Calu3 (cell line): ENCODE data around the gene AKR1E2. TPM values are rescaled to one million over a fixed set of nuclear protein-coding genes. Genes with fewer than 3 reads are reported as not detected.

ENCODE experiments used
- BruUV-seq: library from RNA; stranded (reverse); fragments of 400-500 nt; replicated peaks from 2 replicates; lab custom pipeline; 2021; lab: Mats Ljungman, UMichigan
- CTCF ChIA-PET: fragments of 300-600 bp; sonication (Branson Sonifier 250); formaldehyde crosslinking; loops from one replicate; lab custom pipeline; 2022; ENCODE audit warnings: antibody characterized with exemption; lab: Charles Lee
- DNase-seq: peaks from one replicate; pipeline ENCODE4 v3.0.0; 2022
- H3K27ac Mint-ChIP-seq: one replicate; pipeline ENCODE4 v1.8.0; 2022; ENCODE audit warnings: mixed read lengths; ENCODE audit not compliant: unreplicated experiment
- H3K27me3 Mint-ChIP-seq: one replicate; pipeline ENCODE4 v1.8.0; 2022; ENCODE audit warnings: mixed read lengths; ENCODE audit not compliant: unreplicated experiment
- H3K36me3 Mint-ChIP-seq: one replicate; pipeline ENCODE4 v1.8.0; 2022; ENCODE audit warnings: mild to moderate bottlenecking, moderate library complexity, mixed read lengths; ENCODE audit not compliant: insufficient read depth, unreplicated experiment
- H3K4me1 Mint-ChIP-seq: one replicate; pipeline ENCODE4 v1.8.0; 2022; ENCODE audit warnings: mild to moderate bottlenecking, low read depth, mixed read lengths; ENCODE audit not compliant: unreplicated experiment
- H3K4me3 Mint-ChIP-seq: one replicate; pipeline ENCODE4 v1.8.0; 2022; ENCODE audit warnings: mild to moderate bottlenecking, low read depth, moderate library complexity, mixed read lengths; ENCODE audit not compliant: unreplicated experiment
- H3K9me3 Mint-ChIP-seq: one replicate; pipeline ENCODE4 v1.8.0; 2022; ENCODE audit warnings: low read depth, mixed read lengths; ENCODE audit not compliant: unreplicated experiment
- CTCF ChIP-seq: fragments of 200-600 bp; IDR thresholded peaks from one replicate; pipeline ENCODE4 v1.8.0; 2022; ENCODE audit warnings: antibody characterized with exemption; ENCODE audit not compliant: unreplicated experiment
- intact Hi-C: fragments of 100-400 bp; cut with micrococcal nuclease; formaldehyde crosslinking; loops from one replicate; pipeline ENCODE4 v1.10.0; 2022; ENCODE audit not compliant: unreplicated experiment
- total RNA-seq: library from RNA; stranded (reverse); gene quantifications from 2 replicates; pipeline ENCODE4 v1.2.3, GENCODE V29; 2022

The AKR1E2 gene
- total RNA-seq, 1 experiment from 2014 or later, result 2.8 TPM

GRCh38 chr10:4887501-4887900 is 61.5 kb downstream of the AKR1E2 start:
- Mint-ChIP-seq H3K9me3 (peaks cover 3% of the 10 kb centered on the region), H3K36me3 (no peaks in the 10 kb centered on the region), H3K4me3 (no peak overlapping the region), H3K4me1 (peaks cover 5% of the 10 kb centered on the region), H3K27me3 (no peaks in the 10 kb centered on the region), H3K27ac (no peak overlapping the region)
- TF ChIP-seq CTCF, result no peak
- CTCF ChIA-PET, result no interaction called here
- BruUV-seq, result no TSS peak
- DNase-seq, result no peak
- intact Hi-C loops, result no loop called here

- no TSS peak for BruUV-seq
- Mint-ChIP-seq H3K27ac (no peak overlapping the region), H3K4me1 (peaks cover 1% of the 10 kb centered on the region), H3K4me3 (no peak overlapping the region), H3K27me3 (no peaks in the 10 kb centered on the region), H3K36me3 (no peaks in the 10 kb centered on the region), H3K9me3 (peaks cover 3% of the 10 kb centered on the region)
- intact Hi-C loops, result no loop called here
- no peak for TF ChIP-seq CTCF
- CTCF ChIA-PET, result no interaction called here
- no peak for DNase-seq
Observed at GRCh38 chr10:4888236-4888635, 62.2 kb downstream of the AKR1E2 start.

GRCh38 chr10:4889959-4890358 is 64.0 kb downstream of the AKR1E2 start:
- DNase-seq, result no peak
- intact Hi-C loops, result no loop called here
- no peak for TF ChIP-seq CTCF
- Mint-ChIP-seq H3K36me3 (no peaks in the 10 kb centered on the region), H3K27me3 (no peaks in the 10 kb centered on the region), H3K4me3 (no peak overlapping the region), H3K9me3 (peaks cover 3% of the 10 kb centered on the region), H3K27ac (no peak overlapping the region), H3K4me1 (no peaks in the 10 kb centered on the region)
- BruUV-seq, result no TSS peak
- CTCF ChIA-PET, result interaction anchor here (1.2 kb wide), 1 partner anchor 204 kb away, joined by 3 read pairs; the partner anchor contains the start of gene AKR1C3

- intact Hi-C loops, result no loop called here
- Mint-ChIP-seq H3K9me3 (no peaks in the 10 kb centered on the region), H3K36me3 (no peaks in the 10 kb centered on the region), H3K4me3 (no peak overlapping the region), H3K27me3 (no peaks in the 10 kb centered on the region), H3K4me1 (no peaks in the 10 kb centered on the region), H3K27ac (no peak overlapping the region)
- TF ChIP-seq CTCF, result no peak
- BruUV-seq, result no TSS peak
- CTCF ChIA-PET, result no interaction called here
- no peak for DNase-seq
Observed at GRCh38 chr10:4892681-4893080, 66.7 kb downstream of the AKR1E2 start.
